HG03097 (cell line): ENCODE results near the gene STAT2.
"Not testable (repeated sequence)": the region's sequence is repeated elsewhere in the genome, so short reads cannot be mapped to it uniquely, and the experiment has no call there.

Experiments
- ATAC-seq: cut with Tn5 transposase; IDR thresholded peaks from one replicate; pipeline ENCODE4 v1.9.1; 2021; ENCODE audit not compliant: unreplicated experiment, low FRiP score

The STAT2 gene

DNA sequence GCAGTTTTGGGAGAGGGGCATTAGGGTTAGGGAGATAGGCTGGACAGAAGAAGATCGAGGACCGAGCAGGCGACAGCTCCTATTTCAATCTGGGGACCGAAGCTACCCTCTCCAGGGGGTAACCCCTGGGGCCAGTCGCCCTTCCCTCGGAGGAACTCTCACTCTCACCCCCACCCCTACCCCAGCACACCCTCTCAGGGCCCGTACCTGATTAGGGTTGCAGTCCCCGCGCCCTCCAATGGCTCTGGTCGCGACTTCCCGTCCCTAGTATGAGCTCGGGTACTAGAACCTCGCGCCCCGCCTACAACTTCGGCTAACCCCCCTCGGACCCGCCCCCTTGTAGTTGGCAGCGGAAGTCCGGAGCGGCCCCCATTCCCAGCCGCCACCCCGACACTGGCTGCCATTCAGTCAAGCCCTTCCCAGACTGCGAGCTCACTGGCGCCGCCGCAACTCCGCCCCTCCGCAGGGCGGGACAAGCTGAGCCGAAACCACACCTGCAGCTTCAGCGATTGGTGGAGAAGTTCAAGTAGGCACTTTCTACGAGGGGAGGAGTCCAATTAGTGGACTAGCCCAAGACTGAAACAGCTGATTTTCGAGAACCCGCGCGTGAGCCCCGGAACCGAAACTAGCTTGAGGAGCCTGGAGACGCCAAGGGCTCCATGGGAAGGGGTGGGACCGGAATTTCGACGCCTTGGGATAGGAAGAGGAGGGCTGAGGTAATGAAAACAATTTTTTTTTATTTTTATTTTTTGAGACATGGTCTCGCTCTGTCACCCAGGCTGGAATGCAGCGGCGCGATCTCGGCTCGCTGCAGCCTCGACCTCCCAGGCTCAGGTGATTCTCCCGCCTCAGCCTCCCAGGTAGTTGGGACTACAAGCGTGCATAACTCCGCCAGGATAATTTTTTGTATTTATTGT, at the start of gene STAT2:
Gene STAT2 (minus strand): TSS at position 257 of the 917 bp plus-strand sequence. CDS start 3,536 bp downstream, outside the sequence.
- ATAC-seq = peak; percentile 91

DNA sequence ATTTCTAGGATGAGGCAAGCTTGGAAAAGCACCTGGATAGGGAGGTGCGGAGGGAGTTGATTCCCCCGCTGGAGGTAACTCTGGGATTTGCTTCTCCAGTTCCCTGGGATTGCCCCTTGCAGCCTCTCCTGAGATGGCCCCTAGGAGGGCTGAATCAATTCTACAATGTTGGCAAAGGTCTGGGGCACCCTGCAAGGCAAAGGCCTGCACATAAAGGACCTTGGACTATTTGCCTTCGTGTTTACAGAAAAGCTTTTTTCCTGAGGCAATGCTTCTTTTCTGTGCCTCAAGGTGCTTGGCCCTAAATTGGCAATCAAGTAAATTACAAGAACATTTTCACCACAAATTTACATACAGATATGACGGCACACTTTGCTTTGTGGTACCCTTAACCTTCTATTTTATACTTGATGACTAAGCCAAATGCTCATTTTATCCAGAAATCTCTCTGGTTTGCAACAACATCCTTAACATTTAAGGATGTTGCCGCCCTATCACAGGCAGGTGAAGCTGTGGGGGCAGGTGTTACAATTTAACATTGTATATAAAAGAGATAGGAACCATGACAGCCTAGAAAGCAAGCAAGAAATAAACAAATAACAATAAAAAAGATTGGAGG, 49.0 kb upstream of the STAT2 start:
- ATAC-seq = no peak

DNA sequence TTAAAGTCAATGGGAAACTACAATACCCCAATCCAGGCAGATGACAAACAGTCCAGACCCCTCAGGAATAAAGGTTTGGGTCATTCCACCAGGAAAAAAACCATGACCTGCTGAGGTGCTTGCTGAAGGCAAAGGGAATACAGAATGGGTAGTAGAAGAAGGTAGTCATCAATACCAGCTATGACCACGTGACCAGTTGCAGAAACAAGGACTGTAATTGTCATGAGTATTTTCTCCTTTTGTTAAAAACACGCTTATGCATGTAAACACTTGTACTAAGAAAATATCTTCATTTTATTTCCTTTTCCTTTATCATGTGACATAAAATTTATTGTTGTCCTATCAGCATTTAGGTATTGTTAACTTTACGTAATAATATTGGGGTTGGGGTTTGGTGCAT, 44.3 kb upstream of the STAT2 start:
- not testable (repeated sequence) for ATAC-seq

DNA sequence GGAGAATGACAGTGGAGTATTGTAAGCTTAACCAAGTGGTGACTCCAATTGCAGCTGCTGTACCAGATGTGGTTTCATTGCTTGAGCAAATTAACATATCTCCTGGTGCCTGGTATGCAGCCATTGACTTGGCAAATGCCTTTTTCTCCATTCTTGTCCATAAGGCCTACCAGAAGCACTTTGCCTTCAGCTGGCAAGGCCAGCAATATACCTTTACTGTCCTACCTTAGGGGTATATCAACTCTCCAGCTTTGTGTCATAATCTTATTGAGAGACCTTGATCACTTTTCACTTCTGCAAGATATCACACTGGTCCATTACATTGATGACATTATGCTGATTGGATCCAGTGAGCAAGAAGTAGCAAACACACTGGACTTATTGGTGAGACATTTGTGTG, 41.7 kb upstream of the STAT2 start:
- not testable (repeated sequence) for ATAC-seq

DNA sequence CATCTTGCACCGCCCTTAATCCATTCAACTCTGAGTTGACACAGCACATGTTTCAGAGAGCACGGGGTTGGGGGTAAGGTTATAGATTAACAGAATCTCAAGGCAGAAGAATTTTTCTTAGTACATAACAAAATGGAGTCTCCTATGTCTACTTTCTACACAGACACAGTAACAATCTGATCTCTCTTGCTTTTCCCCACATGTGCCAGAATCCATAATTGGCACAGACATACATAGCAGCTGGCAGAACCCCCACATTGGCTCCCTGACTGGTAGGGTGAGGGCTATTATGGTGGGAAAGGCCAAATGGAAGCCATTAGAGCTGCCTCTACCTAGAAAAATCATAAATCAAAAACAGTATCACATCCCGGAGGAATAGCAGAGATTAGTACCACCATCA, 41.2 kb upstream of the STAT2 start:
- not testable (repeated sequence) for ATAC-seq

DNA sequence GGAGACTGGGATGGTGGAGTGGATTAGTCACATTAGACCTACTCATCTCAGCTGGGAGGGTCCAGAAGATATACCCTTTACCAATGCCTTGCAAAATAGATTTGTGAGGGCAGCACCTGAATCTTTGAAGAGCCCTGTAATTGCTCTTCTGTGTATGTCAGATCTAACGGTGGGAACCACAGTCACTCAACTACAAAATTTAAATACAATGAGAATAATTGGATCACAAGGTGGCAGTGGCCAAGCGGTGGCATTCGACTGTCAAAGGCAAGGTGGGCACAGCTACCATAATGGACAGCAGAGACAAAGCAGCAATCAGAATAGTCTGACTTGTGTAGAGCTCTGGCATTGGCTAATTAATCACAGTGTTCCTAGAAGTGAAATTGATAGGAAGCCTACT, 39.6 kb upstream of the STAT2 start:
- ATAC-seq = not testable (repeated sequence)

DNA sequence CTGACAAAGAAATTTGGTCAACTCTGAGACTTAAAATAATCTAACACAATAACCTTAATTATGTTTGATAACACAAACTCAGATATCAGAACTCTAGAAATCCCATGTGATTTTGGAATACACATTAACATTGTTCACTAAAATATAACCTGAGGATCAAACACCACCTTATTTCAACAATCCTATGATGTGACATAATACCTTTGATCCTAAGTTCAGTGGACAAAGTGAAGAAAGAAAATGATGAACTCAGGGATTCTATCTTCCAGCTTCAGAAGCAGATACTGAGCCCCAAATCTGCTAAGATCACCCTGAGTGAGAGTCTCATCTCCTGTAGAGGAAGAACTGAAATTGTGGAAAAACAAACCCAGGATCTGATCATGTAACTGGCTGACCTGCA, 38.4 kb upstream of the STAT2 start:
- no peak for ATAC-seq

DNA sequence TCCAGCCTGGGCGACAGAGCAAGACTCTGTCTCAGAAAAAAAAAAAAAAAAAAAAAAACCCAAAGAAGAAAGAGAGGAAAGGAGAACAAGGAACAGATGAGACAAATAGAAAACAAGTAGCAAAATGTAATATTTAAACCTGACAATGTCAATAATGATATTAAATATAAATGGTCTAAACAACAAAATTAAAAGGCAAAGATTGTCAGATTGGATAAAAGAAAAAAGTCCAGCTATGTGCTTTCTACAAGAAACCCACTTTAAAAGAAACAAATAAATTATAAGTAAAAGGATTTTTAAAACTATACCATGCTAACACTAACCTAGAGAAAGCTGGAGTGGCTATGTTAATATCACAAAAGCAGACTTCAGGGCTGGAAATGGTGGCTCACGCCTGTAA, 32.4 kb upstream of the STAT2 start:
- ATAC-seq = no peak

DNA sequence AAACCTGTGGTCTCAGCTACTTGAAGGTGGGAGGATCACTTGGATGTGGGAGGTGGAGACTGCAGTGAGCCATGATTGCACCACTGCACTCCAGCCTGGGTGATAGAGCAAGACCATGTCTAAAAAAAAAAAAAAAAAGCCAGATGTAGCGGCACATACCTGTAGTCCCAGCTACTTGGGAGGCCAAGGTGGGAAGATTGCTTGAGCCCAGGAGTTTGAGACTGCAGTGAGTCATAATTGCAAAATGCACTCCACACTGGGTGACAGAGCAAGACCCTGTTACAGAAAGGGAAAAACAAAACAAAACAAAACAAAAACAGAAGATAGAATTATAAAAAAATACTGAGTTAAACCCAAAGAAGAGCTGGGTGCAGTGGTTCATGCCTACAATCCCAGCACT, 31.8 kb upstream of the STAT2 start:
- ATAC-seq = no peak

DNA sequence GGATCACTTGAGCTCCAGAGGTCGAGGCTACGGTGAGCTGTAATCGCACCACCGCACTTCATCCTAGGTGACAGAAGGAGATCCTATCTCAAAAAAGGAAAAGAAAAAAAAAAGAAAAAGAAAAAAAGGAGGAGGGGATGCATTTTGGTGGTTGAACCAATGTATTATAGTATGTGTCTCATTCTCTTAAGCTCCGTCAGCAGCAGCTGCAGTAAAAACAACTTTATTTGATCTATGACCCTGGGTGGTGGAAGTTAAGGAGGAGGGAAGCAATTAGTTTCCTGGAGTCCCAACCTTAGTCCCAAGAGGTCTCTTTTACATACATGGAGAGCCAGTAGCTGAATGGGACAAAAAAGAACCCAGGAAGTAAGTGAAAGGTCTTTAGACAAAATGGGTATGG, 29.5 kb upstream of the STAT2 start:
- no peak for ATAC-seq

DNA sequence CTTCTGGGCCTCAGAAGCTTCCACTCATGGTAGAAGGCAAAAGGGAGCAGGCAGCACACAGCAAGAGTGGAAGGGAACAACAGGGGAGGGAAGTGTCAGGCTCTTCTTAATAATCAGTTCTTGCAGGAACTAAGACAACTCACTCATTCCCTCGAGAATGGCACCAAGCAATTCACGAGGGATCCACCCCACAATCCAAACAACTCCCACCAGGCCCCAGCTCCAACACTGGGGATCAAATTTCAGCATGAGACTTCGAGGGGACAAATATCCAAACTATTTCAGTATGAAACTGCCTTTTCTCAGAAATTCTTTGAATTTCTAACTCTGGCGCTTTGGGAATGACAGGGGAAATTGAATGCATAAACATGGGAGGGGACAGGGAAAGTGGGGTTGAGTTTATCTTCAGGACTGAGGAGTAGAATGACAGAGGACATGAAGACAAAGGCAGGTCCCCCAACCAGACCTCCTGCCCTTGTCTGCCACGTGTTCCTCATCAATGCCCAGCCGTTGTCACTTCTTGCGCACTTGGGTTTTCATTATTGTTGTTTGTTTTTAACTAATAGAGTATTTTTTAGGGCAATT, 27.3 kb upstream of the STAT2 start:
- ATAC-seq = no peak

DNA sequence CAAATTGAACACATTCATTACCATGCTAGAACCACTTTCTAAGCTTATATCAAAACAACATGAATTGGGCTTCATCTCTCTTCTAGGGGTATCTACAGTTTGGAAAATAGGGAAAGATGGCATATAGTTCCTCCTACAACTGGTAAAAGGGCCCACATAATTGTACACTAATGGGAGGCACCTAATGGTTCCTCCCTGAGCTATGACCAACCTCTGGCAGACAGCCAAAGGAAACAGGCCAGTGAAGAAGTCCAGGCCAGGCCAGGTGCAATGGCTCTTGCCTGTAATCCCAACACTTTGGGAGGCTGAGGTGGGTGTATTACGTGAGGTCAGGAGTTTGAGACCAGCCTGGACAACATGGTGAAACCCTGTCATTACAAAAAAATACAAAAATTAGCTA, 26.0 kb upstream of the STAT2 start:
- ATAC-seq = no peak

DNA sequence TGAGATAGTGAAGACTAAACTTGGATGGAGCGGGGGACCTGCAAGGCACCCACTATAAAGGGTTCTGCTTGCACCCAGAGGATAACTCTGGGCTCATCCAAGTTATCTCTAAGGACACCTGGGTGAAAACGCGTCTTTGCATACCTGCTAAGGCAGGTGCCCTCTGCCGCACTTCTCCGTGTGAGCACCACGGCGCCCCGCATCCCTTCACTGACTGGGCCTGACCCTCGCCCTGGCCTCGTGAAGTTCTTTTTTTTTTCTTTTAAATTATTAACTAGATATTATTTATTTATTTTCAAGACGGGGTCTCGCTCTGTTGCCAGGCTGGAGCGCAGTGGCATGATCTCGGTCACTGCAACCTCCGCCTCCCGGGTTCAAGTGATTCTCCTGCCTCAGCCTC, 22.7 kb upstream of the STAT2 start:
- ATAC-seq = no peak

DNA sequence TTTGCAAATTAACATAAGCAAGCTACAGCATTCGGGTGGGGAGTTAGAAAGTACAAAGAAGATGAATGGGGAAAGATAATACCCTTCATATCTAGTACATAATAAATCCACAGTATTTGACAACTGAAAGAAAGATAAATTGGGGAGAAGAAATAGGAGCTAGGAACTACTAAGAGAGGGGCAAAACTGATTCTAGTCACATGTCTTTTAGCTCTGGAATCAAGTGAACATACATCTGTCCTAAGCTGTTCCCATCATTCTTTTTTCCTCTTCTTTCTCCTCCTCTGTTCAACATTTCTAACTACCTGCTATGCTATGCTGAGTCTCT, 18.0 kb upstream of the STAT2 start:
- ATAC-seq = no peak

DNA sequence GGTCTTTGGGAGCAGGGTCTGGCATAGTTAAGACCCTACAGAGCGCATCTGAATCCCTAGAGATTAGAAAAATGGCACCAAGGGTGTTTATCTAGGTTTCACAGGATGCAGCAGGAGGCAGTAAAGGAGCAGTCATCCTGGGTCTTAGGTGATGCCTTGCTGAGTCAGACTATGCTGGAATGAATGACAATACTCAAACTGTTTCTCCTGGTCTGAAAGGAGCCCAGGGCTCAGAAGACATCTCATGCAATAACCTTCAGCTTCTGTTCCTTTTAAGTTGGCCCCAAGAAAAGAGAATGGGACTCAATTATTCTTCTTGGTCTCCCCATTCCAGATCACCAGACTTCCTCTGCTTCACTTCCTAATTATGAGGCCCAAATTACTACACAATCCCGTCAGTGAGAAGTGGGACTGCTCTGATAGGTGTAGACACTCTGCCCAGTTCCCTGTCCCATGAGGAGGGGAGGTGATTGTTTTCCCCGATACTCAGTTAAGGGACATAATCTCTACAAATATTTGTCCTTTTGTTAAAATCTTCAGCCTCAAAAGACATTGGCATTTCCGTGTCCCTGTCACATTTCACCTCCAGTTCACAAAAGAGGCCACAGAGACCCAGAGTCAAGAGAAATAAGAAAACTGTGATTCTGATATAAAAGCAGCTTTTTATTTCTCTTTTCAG, 17.5 kb upstream of the STAT2 start:
- ATAC-seq = no peak

DNA sequence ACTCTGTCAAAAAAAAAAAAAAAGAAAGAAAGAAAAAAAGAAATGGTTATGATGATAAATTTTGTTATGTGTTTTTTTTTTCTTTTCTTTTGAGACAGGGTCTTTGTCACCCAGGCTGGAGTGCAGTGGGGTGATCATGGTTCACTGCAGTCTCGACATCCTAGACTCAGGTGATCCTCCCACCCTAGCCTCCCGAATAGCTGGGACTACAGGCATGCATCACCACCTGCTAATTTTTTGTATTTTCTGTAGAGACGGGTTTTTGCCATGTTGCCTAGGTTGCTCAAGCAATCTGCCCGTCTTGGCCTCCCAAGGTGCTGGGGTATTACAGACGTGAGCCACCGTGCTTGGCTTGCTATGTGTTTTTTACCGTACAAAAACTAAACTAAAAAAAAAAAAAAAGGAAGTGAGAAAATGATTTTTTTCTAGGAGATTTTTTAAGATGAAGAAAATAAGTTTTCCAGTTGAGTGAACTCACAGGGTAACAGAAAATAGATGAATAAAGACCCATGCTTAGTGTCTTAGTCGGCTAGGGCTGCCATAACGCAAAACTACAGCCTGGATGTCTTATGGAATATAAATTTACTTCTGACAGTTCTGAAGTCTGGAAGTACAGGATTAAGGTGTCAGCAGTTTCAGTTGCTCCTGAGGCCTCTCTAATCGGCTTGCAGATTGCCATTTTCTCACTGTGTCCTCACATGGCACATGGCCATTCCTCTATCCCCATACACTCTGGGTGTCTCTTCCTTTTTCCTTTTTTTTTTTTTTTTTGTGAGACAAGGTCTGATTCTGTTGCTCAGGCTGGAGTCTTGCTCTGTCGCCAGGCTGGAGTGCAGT, 15.9 kb upstream of the STAT2 start:
- ATAC-seq = peak; percentile 50

DNA sequence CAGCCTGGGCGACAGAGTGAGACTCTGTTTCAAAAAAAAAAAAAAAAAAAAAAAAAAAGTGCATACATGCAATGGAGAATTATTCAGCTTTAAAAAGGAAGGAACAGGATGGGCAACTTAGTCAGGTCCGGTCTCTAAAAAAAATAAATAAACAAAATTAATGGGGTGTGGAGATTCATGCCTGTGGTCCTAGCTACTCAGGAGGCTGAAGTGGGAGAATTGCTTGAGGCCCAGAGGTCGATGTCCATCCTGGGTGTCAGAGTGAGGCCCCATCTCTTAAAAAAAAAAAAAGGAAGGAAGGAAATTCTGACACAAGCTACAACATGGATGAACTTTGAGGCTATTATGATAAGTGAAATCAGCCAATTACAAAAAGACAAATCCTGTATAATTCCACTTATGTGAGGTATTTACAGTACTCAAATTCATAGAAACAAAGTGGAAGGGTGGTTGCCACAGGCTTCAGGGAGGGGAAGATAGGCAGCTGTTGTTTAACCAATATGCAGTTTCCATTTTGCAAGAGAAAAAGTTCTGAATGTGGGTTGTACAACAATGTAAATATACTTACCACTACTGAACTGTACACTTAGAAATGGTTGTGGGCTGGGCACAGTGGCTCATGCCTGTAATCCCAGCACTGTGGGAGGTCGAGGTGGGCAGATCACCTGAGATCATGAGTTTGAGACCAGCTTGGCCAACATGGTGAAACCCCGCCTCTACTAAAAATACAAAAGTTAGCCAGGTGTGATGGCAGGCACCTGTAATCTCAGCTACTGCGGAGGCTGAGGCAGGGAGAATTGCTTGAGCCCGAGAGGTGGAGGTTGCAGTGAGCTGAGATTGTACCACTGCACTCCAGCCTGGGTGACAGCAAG, 15.1 kb upstream of the STAT2 start:
- peak; percentile 4 for ATAC-seq

DNA sequence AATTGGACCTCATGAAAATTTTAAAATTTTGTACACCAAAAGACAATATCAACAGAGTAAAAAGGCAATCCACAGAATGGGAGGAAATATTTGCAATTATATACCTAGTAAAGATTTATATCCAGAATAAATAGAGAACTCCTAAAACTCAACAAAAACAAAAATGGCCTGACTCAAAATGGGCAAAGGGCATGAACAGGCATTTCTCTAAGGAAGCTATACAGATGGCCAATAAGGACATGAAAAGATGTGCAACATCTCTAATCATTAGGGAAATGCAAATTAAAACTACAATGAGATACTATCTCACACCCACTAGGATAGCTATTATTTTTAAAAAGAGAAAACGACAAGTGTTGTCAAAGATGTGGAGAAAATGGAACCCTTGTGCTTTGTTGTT, 13.6 kb upstream of the STAT2 start:
- ATAC-seq = no peak

DNA sequence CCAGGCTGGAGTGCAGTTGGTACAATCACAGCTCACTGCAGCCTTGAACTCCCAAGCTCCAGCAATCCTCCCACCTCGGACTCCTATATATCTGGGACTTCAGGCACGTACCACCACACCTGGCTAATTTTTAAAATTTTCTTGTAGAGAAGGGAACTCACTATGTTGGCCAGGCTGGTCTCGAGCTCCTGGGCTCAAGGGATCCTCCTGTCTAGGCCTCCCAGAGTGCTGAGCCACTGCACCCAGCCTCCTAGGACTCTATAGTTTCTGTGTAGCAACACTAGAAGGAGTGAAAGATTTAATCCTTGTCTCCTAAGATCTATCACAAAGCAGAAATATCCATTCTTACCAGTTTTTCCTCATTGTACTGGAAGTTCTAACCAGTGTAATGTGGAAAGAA, 7.0 kb upstream of the STAT2 start:
- ATAC-seq = no peak
